GM15510 (cell line): ENCODE data around the gene XRCC2.

Experiments
- POLR2A ChIP-seq: IDR thresholded peaks from 3 replicates; pipeline ENCODE4 v1.6.1; 2011; ENCODE audit warnings: borderline replicate concordance; ENCODE audit not compliant: insufficient read length; ENCODE audit errors: extremely low read depth

The XRCC2 gene

DNA sequence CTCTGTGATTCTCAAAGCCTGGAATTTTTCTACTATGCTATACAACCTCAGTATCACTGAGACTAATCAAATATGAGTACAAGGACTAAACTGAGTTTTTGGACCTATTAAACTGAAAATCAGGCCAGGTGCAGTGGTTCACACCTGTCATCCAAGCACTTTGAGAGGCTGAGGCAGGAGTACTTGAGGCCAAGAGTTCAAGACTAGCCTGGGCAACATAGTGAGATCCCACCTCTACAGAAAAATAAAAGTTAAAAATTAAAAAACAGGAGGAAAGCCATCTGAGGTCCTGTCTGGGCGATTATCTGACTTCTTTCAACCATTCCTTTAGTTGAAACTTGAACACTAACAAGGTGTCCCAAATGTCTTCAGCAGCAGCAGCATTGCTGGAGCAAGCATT is 7.0 kb downstream of the XRCC2 start:
- TF ChIP-seq POLR2A: no peak

- TF ChIP-seq POLR2A: no peak
These were observed 8.0 kb downstream of the XRCC2 start for GRCh38 chr7:152667958-152668357.

- TF ChIP-seq POLR2A: no peak
These were observed 9.9 kb downstream of the XRCC2 start for GRCh38 chr7:152666078-152666477.

GRCh38 chr7:152664636-152665035 is 11.3 kb downstream of the XRCC2 start:
- TF ChIP-seq POLR2A: no peak

GRCh38 chr7:152663931-152664330 is 12.0 kb downstream of the XRCC2 start:
- TF ChIP-seq POLR2A: no peak

- no peak for TF ChIP-seq POLR2A
These were observed 12.7 kb downstream of the XRCC2 start for GRCh38 chr7:152663148-152663740.

GRCh38 chr7:152661479-152661878 is 14.5 kb downstream of the XRCC2 start:
- TF ChIP-seq POLR2A: no peak

- no peak for TF ChIP-seq POLR2A
These were observed 15.9 kb downstream of the XRCC2 start for GRCh38 chr7:152660021-152660420.

- no peak for TF ChIP-seq POLR2A
These were observed 21.0 kb downstream of the XRCC2 start for GRCh38 chr7:152654971-152655370.

DNA sequence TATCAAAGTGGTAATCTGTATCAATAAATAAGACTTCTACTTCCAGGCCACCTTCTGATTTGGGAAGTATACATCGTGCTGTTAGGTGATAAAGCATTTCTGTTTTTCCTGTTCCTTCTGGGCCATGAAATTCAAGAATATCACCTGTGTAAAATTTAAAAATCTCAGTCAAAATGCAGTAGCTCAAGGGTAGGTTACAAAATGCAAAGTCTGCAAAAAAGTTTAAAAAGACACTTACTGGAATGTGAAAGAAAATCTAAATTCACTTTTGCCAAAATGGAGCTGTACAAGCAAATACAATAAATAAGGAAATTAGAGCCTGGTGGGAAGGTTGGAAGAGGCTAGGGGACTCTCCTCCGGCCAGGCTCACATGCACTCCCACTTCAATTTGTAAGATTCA is 26.7 kb downstream of the XRCC2 start:
- no peak for TF ChIP-seq POLR2A

DNA sequence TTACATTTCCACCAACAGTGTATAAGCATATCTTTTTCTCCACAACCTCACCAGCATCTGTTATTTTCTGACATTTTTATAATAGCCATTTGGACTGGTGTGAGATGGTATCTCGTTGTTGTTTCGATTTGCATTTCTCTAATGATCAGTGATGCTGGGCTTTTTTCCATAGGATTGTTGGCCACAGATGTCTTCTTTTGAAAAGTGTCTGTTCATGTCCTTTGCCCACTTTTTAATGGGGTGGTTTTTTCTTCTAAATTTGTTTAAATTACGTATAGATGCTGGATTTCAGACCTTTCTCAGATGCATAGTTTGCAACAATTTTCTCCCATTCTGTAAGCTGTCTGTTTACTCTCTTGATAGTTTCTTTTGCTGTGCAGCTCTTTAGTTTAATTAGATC is 28.9 kb downstream of the XRCC2 start:
- no peak for TF ChIP-seq POLR2A

DNA sequence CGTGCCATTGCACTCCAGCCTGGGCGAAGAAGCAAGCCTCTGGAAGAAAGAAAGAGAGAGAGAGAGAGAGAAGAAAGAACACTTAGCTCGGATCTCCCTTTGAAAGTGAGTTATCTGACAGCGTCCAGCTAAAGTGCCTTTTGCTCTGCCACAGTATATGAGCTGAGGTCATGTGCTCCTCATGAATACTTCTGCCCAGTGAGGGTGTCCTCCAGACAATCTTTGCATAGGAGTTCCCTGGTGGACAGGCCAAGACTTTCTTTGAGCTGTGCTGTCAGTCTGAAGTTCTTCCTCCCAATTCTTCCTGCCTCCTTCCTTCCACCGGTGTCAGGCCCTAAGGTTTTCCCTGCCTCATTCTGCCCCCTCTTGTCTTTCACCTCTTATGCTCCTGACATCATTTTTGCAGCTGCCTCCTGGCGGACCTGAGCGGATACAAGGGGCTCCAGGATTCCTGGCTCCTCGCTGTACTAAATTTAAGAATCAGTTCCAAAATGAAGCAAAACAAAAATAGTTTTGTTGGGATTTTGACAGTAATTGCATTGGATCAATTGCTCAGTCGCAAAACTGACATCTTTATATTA is 31.9 kb downstream of the XRCC2 start:
- TF ChIP-seq POLR2A: no peak

DNA sequence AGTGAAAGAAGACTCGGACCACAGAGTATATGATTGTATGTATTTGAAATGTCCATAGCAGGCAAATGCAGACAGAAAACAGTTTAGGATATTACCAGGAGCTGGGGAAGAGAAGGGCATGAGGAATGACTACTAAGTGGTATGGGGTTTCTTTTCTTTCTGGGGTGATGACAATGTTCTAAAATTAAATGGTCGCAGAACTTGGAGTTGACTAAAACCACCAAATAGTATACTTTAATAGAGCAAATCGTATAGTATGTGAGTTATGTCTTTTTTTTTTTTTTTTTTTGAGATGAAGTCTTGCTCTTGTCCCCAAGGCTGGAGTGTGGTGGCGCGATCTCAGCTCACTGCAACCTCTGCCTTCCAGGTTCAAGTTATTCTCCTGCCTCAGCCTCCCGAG is 34.6 kb downstream of the XRCC2 start:
- TF ChIP-seq POLR2A: no peak

- TF ChIP-seq POLR2A: no peak
These were observed 35.1 kb downstream of the XRCC2 start for GRCh38 chr7:152640829-152641228.

- TF ChIP-seq POLR2A: no peak
These were observed 37.9 kb downstream of the XRCC2 start for GRCh38 chr7:152637920-152638580.

DNA sequence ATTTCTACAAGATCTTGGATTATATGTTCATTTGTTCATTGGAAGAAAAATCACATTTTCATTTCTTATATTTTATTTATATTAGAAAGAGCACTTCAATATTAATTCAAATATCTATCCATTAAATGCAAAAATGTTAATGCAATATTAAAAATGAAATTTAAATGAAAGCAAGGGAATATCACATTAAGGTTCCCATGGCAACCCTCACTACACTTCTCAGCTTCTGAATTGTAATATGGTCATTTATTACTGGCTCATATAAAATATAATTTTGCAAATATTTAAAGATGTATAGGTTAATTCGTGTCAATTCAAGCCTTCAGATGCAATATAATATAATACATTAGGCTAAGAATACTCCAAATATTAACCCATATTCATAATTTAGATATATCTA is 38.8 kb downstream of the XRCC2 start:
- TF ChIP-seq POLR2A: no peak
